GM10266 (cell line): ENCODE measurements around the gene DNAH7.

Experiments
- DNase-seq: peaks from one replicate; pipeline ENCODE4 v3.0.0; 2012; ENCODE audit errors: extremely low spot score
- TF ChIP-seq, protein P1 (sequence below): IDR thresholded peaks from 2 replicates; pipeline ENCODE4 v1.5.1; 2012; ENCODE audit warnings: mild to moderate bottlenecking, low read depth; ENCODE audit not compliant: control insufficient read depth, insufficient read depth; ENCODE audit errors: missing control alignments

The DNAH7 gene

DNA sequence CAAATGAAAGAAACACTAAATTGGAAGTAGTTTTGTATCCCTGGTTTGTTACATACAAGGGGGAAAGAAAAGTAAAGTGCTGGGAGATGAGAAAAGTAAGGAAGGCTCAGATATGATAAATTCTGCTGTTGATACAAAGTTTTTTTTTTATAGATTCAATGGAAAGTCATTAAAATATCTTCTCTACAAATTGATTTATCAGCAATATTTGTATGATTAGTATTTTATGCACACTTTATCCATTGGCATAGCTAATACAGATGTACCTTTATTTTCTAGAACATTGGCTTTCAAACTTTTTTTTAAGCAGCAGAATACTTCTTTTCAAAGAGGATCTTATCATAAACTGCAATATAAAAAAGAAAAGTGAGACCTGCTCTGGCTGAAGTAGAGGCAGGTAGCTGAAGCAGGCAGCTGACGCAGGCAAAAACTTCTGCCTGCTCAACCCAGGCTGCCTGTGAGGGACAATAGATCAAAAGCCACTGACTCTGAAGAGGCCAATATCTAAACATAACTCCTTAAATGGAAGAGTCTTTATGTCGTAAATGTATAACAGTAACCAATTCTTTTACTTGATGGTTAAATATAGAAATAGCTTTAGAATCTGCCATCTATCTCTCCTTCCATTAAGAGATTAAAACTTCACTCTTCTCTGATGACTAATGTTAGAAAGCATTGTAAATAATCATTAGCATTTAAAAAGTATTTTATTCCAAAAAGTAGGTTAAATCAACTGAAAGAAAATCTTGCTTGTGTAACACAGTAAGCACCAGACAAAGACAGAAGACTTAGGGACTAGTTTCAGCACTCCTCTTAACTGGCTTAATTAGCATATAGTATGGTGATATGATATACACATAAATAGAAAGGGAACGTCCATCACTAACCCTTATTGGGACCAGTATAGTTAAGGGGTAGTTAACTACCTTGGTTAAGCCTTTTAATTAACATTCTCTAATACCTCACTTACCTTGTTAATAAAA is 237.4 kb downstream of the DNAH7 start:
- DNase-seq = no peak
- TF ChIP-seq, protein P1, sequence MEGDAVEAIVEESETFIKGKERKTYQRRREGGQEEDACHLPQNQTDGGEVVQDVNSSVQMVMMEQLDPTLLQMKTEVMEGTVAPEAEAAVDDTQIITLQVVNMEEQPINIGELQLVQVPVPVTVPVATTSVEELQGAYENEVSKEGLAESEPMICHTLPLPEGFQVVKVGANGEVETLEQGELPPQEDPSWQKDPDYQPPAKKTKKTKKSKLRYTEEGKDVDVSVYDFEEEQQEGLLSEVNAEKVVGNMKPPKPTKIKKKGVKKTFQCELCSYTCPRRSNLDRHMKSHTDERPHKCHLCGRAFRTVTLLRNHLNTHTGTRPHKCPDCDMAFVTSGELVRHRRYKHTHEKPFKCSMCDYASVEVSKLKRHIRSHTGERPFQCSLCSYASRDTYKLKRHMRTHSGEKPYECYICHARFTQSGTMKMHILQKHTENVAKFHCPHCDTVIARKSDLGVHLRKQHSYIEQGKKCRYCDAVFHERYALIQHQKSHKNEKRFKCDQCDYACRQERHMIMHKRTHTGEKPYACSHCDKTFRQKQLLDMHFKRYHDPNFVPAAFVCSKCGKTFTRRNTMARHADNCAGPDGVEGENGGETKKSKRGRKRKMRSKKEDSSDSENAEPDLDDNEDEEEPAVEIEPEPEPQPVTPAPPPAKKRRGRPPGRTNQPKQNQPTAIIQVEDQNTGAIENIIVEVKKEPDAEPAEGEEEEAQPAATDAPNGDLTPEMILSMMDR = no peak

DNA sequence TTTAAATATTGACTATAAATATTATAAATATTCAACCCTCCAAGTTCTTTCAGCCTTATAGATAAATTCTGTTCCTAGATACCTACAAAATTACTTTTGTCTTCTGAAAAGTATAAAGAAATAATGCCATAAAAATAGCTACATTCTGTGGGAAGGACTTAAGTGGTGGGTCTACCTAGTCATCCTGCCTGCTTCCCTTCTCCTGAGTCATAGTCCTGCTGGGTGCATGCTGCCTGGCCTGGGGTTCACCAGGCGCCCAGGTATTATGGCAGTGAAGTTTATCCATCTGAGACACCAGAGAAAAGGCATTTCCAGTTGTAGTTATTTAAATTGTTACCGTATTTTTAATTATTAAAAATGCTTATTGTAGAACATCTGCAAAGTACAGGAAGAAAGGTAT is 244.2 kb downstream of the DNAH7 start:
- TF ChIP-seq, protein P1 = no peak

GRCh38 chr2:195823206-195823605 is 245.4 kb downstream of the DNAH7 start:
- DNase-seq = no peak

More for the DNA sequence above, 244.2 kb downstream of the DNAH7 start:
- no peak for DNase-seq

GRCh38 chr2:195821566-195821932 is 247.1 kb downstream of the DNAH7 start:
- no peak for DNase-seq
- TF ChIP-seq, protein P1 = no peak

More at GRCh38 chr2:195823206-195823605, 245.4 kb downstream of the DNAH7 start:
- TF ChIP-seq, protein P1 = no peak

- TF ChIP-seq, protein P1 = no peak
- no peak for DNase-seq
These were observed 247.6 kb downstream of the DNAH7 start for GRCh38 chr2:195820867-195821565.

DNA sequence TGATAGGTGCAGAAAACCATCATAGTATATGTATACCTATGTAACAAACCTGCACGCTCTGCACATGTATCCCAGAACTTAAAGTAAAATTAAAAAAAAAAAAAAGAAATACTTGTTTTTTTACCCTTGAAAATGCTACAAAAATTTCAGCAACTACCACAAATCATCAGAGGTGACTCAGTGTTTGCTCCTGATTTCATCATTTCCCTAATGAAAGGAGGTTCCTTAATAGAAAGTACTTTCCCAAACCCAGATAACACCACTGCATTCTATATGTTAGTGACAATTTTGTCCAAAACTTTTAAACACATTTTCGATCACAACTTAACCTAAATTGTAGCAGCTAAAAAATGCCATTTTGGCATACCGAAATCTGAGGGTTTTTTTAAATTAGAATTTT is 248.3 kb downstream of the DNAH7 start:
- TF ChIP-seq, protein P1 = no peak
- DNase-seq = no peak
